ENCODE data around the gene ALPK3.

Gene ALPK3

DNA sequence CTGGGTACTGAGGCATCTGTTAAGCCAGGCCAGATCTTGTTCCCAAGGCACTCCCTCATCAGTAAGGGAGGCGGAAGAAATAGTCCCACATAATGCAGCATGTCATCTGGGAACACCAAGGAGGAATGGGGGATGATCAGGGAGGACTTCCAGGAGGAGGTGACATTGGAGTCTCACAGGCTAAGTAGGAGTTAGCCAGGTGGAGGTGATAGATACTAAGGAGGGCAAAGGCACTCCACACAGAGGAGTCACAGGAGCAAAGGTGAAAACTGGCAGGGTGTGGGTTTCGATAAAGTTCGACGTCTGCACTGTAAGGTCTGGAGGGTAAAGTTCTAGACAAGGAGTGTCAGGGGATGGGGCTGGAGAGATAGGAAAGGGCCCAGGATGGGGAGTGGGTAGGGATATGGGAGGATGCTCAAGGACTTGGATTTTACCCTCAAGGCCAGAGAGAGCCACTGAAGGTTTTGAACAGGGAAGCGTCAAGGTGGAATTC, 73.6 kb downstream of the ALPK3 start:
- no peak for TF ChIP-seq JUND (IDR thresholded peaks at IDR 0.05; ENCODE audit: low read depth)
- no peak for DNase-seq (ENCODE audit: low read depth in 1 of 2, low spot score in 1 of 2)
- in situ Hi-C loops (cut with HindIII; ENCODE audit: low pct_unique_long_range_greater_than_20kb, low sequenced_read_pairs) = no loop called here

GRCh38 chr15:84891339-84891738, 74.2 kb downstream of the ALPK3 start:
- in situ Hi-C loops (cut with HindIII; ENCODE audit: low pct_unique_long_range_greater_than_20kb, low sequenced_read_pairs) = no loop called here
- no peak for TF ChIP-seq JUND (IDR thresholded peaks at IDR 0.05; ENCODE audit: low read depth)
- no peak for DNase-seq (ENCODE audit: low read depth in 1 of 2, low spot score in 1 of 2)

GRCh38 chr15:84892786-84893307, 75.7 kb downstream of the ALPK3 start:
- DNase-seq (ENCODE audit: low read depth in 1 of 2, low spot score in 1 of 2) = no peak
- TF ChIP-seq JUND (IDR thresholded peaks at IDR 0.05; ENCODE audit: low read depth) = no peak
- in situ Hi-C loops (cut with HindIII; ENCODE audit: low pct_unique_long_range_greater_than_20kb, low sequenced_read_pairs) = no loop called here

DNA sequence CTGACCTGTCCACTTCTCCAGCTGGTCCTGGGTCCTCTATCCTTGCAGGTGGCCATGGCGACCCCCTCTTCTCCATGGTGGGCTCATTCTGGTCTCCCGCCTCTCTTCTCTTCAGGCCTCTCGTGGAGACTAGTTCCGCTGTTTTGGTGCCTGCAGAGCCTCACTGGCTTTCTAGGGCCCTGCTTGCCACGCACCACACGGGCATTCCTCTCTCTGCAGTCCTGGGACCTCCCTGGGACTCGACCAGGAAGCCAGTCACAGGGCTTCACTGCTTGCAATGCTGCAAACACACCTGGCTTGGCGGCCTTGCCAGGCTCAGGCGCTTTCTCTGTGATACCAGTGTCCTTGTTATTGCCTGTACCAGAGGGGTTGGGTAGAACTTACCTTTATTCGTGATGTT, 76.5 kb downstream of the ALPK3 start:
- DNase-seq (ENCODE audit: low read depth in 1 of 2, low spot score in 1 of 2) = no peak
- in situ Hi-C loops (cut with HindIII; ENCODE audit: low pct_unique_long_range_greater_than_20kb, low sequenced_read_pairs) = no loop called here
- TF ChIP-seq JUND (IDR thresholded peaks at IDR 0.05; ENCODE audit: low read depth) = no peak

DNA sequence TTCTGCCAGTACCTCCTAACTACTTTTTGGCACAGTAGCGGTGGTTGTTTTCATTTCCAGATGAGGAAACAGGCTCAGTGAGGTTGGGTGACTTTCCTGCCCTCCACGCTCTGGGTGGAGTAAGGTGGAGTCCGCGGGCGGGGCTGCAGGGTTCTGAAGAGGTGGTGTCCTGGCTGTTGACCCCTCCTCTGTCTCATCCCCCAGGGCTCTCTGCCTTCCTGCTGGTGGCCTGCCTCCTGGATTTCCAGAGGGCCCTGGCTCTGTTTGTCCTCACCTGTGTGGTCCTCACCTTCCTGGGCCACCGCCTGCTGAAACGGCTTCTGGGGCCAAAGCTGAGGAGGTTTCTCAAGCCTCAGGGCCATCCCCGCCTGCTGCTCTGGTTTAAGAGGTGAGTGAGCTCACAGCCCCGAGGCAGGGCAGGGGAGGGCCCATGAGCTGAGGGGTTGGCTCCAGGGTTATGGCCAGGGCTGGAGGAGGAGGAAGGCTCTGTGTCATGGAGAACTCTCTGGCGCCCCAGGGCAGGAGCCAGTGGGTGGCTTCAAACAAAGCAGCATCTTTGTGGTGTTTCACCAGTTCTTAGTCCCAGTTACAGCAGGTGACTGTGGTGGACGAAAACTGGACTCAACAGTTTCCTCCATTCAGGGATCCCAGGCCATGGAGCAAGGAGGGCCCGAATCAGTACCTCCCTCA, 77.7 kb downstream of the ALPK3 start:
- in situ Hi-C loops (cut with HindIII; ENCODE audit: low pct_unique_long_range_greater_than_20kb, low sequenced_read_pairs) = no loop called here
- DNase-seq (ENCODE audit: low read depth in 1 of 2, low spot score in 1 of 2) = peak in 1 of 2 experiments; percentile 15

DNA sequence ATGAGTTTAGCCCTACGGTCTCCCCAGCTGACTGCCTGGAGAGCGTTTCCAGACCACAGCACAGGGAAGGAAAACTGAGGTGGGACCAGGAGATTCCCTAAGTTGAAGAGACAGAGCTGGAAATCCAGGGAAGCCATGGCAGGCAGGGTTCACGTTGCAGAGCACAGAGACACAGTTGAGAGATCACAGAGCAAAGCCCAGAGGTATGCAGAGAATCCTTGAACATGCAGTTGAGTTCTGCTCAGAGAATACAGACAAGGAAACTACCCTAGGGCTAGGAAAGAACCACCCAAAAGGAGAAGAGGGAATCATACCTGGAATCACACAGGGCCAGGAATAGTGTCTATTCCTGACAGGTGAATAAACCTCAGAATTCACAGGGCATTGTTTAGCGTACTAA, 81.6 kb downstream of the ALPK3 start:
- in situ Hi-C loops (cut with HindIII; ENCODE audit: low pct_unique_long_range_greater_than_20kb, low sequenced_read_pairs) = no loop called here
- TF ChIP-seq JUND (IDR thresholded peaks at IDR 0.05; ENCODE audit: low read depth) = no peak
- no peak for DNase-seq (ENCODE audit: low read depth in 1 of 2, low spot score in 1 of 2)

More for the DNA sequence above, 77.7 kb downstream of the ALPK3 start:
- TF ChIP-seq JUND (IDR thresholded peaks at IDR 0.05; ENCODE audit: low read depth) = no peak

DNA sequence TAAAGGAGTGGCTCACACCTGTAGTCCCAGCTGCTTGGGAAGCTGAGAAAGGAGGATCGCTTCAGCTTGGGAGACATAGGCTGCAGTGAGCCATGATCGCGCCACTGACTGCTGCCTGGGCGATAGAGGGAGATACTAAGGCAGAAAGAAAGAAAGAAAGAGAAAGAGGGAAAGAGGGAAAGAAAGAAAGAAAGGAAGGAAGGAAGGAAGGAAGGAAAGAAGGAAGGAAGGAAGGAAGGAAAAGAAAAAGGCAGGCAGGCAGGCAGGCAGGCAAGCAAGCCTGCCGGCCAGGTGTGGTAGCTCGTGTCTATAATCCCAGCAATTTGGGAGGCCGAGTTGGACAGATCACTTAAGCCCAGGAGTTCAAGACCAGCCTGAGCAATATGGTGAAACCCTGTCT, 82.6 kb downstream of the ALPK3 start:
- TF ChIP-seq JUND (IDR thresholded peaks at IDR 0.05; ENCODE audit: low read depth) = no peak
- in situ Hi-C loops (cut with HindIII; ENCODE audit: low pct_unique_long_range_greater_than_20kb, low sequenced_read_pairs) = no loop called here
- no peak for DNase-seq (ENCODE audit: low read depth in 1 of 2, low spot score in 1 of 2)

DNA sequence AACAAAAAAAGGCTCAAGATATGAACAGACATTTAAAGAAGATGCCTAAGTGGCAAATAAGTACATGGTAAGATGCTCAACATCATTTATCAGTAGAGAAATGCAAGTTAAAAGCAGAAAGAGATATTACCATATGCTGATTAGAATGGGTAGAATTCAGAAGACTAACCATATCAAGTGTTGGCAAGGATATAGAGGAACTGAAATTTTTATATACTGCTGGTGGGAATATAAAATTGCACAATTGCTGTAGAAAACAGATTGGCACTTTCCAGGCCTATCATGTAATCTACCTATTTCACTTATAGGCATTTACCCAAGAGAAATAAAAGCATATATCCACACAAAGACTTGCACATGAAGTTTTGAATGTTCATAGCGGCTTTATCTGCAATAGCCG, 84.4 kb downstream of the ALPK3 start:
- no peak for TF ChIP-seq JUND (IDR thresholded peaks at IDR 0.05; ENCODE audit: low read depth)
- DNase-seq (ENCODE audit: low read depth in 1 of 2, low spot score in 1 of 2) = no peak
- in situ Hi-C loops (cut with HindIII; ENCODE audit: low pct_unique_long_range_greater_than_20kb, low sequenced_read_pairs) = no loop called here

GRCh38 chr15:84903751-84904150, 86.6 kb downstream of the ALPK3 start:
- in situ Hi-C loops (cut with HindIII; ENCODE audit: low pct_unique_long_range_greater_than_20kb, low sequenced_read_pairs) = no loop called here
- no peak for DNase-seq (ENCODE audit: low read depth in 1 of 2, low spot score in 1 of 2)
- no peak for TF ChIP-seq JUND (IDR thresholded peaks at IDR 0.05; ENCODE audit: low read depth)

GRCh38 chr15:84904419-84904818, 87.3 kb downstream of the ALPK3 start:
- no peak for TF ChIP-seq JUND (IDR thresholded peaks at IDR 0.05; ENCODE audit: low read depth)
- in situ Hi-C loops (cut with HindIII; ENCODE audit: low pct_unique_long_range_greater_than_20kb, low sequenced_read_pairs) = no loop called here
- no peak for DNase-seq (ENCODE audit: low read depth in 1 of 2, low spot score in 1 of 2)

DNA sequence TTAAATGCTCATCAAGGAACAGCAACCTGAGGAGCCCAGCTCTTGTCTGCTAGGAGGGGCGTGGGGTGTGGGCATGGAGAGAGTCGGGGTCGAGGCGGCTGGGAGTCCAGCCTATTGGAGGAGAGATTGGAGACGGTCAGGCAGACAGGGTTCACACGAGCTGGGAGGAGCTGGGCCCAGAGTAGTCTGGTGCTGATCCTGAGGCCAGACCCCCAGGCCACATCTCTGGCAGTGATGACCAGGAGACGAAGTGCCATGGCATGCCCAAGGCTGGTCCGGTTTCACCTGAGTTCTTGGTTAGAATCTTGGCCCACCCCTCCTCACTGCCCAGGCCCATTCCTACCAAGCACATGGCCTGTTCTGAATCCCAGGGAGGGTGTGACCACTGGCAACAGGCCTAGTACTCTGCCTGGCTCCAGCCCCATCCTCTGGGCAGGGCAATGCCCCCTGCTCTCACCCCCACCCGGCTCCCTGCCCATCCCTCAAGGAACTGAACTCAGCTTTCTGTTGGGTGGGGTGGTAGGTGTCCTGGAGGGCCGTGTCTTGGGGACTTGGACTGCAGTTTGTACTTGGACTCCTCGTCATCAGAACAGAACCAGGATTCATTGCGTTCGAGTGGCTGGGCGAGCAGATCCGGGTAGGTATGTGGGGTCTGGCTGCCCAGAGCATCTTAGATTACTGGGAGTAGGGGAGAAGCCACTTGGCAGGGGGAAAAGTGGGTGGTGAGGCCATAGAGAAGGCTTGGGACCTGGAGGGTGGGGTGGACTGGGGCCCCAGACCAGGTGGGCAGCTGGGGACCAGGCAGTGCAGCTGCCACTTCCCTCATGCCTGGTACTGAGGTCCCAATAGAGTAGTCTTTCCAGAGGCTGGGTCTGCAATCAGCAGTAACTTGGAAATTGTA, 88.1 kb downstream of the ALPK3 start:
- no peak for TF ChIP-seq JUND (IDR thresholded peaks at IDR 0.05; ENCODE audit: low read depth)
- in situ Hi-C loops (cut with HindIII; ENCODE audit: low pct_unique_long_range_greater_than_20kb, low sequenced_read_pairs) = no loop called here
- no peak for DNase-seq (ENCODE audit: low read depth in 1 of 2, low spot score in 1 of 2)

DNA sequence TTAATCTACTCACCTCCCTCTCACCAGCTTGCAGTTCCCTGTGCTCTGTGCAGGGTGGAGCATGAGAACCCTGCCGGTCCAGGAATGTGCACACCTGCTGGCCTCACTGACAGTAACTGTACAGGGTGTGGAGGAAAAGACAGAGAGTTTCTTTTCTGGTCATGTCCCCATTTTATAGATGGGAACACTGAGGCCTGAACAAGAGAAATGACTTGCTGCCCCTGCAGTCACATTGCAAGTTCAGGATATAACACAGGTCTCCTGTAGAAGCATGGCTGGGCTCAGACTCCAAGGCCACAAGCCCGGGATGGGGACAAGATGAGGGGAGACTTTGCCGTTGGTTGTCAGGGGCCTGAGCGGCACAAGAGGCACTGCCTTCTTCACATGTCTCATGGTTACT, 90.6 kb downstream of the ALPK3 start:
- in situ Hi-C loops (cut with HindIII; ENCODE audit: low pct_unique_long_range_greater_than_20kb, low sequenced_read_pairs) = no loop called here
- TF ChIP-seq JUND (IDR thresholded peaks at IDR 0.05; ENCODE audit: low read depth) = no peak
- no peak for DNase-seq (ENCODE audit: low read depth in 1 of 2, low spot score in 1 of 2)

GRCh38 chr15:84908564-84908963, 91.4 kb downstream of the ALPK3 start:
- in situ Hi-C loops (cut with HindIII; ENCODE audit: low pct_unique_long_range_greater_than_20kb, low sequenced_read_pairs) = no loop called here
- TF ChIP-seq JUND (IDR thresholded peaks at IDR 0.05; ENCODE audit: low read depth) = no peak
- peak in 1 of 2 experiments; percentile 39 for DNase-seq (ENCODE audit: low read depth in 1 of 2, low spot score in 1 of 2)

All from T47D (cell line).